GM11168 (cell line): ENCODE results near the gene ELF2.
"Not testable (repeated sequence)": the region's sequence is repeated elsewhere in the genome, so short reads cannot be mapped to it uniquely, and the experiment has no call there.

ENCODE experiments used
- in situ Hi-C: fragments of 300-500 bp; cut with MboI; formaldehyde crosslinking; loops from one replicate; pipeline ENCODE4 v1.12.0; 2022; ENCODE audit warnings: low sequenced_read_pairs; ENCODE audit not compliant: unreplicated experiment

ELF2 gene

DNA sequence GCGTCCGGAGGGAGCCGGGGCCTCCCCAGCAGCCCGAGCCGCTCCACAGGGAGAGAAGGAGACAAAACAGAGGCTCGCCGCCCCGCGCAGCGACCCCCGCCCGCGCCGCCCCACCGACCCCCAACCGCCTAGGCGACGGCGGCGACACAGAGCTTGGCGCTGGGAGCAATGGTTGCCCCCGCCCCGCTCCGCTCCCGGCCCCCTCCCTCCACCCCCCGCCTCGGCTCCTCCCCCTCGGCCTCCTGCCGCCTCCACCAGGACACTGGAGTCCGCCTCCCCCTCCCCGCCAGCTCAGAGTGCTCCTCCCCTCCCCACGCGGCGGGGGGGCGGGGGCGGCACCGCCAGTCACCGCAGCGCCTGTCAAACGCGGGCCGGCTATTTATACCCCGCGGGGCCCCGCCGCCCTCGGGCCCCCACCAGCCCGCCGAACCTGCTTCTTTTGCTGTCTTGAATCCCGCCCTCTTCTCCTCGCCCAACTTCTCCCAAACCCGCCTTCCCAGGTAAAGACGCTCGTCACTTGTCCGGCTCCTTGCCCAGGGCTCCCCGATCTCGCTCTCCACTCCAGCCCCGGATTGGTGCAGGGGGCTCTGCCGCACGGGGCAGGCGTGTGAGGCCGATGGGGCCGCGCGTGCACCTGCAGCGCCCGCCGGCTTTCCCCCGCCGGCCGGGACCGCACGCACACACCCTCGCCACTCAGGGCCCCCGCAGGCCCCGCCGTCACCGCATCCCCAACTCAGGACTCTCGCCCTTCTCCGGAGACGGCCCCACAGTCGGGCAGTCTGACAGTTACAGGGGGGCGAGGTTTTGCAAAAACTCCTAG, at the start of gene ELF2:
ELF2 (minus strand) TSS at position 170 of the 820 bp plus-strand sequence. CDS start 39,517 bp downstream, outside the sequence.
- in situ Hi-C loops = no loop called here

DNA sequence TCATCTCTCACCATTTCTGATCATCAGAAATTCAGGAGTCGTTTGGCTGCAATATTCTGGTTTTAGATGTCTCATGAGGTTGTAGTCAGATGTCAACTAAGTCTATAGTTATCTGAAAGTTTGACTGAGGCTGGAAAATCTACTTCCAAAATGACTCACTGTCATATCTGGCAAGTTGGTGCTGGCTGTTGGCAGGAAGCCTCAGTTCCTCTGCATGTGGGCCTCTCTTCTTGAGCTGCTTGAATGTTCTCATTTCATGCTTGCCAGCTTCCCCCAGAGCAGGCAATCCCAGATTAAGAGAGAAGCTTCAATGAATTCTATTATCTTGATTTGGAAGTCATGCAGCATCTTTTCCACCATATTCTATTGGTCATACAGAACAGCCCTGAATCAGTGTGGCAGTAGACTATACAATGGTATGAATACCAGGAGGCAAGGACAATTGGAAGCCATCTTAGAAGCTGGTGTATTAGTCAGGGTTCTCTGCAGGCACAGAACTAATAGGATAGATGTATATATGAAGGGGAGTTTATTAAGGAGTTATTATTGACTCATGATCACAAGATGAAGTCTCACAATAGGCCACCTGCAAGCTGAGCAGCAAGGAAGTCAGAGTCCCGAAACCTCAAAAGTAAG, 46.8 kb upstream of the ELF2 start:
- in situ Hi-C loops = no loop called here

DNA sequence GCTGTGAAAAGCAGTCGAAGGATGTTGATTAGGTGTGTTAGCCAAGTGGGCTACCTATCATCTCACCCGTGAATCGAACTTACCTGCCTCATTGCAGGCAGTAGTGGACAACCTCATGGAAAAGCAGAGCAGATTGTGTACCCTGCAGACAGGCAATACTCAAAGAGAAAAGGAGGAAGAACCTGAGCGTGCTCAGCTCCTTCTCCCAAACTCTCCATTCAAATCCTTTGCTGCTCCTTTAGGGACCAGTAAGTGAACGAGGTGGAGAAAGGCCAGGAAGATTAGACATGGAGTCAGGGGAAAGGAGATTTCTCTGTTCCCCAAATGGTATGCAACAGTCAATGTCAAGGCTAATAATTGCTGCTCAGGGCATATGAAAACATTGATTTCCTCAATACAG, 45.2 kb upstream of the ELF2 start:
- in situ Hi-C loops = no loop called here

DNA sequence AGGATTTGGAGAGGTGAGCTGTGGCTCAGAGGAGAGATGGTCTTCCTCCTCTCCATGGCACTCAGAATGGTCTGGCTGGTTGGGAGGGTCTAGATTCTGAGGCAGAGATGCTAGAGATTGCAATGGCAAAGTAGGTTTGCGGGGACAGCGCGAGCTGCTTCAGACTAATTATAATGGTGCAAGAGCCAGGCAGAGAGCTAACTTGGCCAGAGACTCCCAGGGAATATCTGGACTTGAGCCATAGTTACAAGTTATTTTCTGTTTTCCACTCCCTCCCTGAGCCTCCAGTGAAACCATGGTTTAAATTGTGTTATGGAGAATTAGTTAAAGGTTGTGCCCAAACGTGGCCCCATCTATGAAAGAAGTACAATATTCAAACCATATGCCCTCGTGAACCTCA, 44.7 kb upstream of the ELF2 start:
- in situ Hi-C loops = no loop called here

DNA sequence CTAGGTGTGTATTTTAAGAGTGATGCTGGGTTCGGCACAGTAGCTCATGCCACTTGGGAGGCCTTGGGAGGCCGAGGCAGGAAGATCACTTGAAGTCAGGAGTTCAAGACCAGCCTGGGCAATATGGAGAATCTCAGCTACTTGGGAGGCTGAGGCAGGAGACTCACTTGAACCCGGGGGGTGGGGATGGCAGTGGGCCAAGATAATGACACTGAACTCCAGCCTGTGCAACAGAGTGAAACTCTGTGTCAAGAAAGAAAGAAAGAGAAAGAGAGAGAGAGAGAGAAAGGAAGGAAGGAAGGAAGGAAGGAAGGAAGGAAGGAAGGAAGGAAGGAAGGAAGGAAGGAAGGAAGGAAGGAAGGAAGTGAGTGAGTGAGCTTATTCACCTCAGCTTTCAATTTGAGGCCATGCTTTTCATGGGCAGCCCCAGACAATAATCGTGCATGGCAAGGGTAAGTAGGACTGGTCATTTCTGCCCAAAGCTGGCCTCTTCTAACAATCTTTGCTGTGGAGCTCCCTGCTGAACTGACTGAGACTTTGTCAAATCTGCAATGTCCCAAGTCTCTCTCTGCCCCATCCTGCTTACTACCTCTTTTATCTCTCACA, 42.5 kb upstream of the ELF2 start:
- in situ Hi-C loops = no loop called here

DNA sequence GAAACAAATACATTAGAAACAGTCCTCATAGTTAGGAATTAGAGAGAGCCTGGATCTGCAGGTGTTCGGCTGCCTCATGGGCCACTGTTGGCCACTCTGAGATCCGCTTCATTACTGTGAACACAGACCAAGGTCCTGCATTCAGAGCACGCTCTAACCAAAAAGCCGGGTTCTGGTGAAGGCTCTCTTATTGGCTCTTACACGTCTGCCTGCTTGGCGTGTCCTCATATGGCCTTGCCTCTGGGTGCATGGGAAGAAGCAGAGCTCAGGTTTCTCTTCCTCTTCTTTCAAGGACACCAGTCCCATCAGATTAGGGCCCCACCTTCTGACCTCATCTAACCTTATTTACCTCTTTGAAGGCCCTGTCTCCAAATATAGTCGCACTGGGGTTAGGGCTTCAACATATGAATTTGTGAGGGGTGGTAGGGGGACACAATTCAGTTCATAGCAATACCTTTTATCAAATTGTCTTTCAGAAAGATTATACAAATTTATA, 37.1 kb upstream of the ELF2 start:
- in situ Hi-C loops = no loop called here

DNA sequence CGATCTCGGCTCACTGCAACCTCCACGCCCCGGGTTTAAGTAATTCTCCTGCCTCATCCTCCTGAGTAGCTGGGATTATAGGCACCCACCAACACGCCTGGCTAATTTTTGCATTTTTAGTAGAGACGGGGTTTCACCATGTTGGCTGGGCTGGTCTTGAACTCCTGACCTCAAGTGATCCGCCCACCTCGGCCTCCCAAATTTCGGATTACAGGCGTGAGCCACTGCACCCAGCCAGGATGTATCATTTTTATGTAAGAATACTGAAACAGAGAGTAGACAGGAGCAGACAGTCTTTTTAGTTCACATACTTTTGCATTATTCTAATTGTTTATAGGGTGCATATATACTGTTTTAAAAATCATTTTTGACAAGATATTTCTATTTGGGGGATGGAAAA, 36.6 kb upstream of the ELF2 start:
- in situ Hi-C loops = not testable (repeated sequence)

DNA sequence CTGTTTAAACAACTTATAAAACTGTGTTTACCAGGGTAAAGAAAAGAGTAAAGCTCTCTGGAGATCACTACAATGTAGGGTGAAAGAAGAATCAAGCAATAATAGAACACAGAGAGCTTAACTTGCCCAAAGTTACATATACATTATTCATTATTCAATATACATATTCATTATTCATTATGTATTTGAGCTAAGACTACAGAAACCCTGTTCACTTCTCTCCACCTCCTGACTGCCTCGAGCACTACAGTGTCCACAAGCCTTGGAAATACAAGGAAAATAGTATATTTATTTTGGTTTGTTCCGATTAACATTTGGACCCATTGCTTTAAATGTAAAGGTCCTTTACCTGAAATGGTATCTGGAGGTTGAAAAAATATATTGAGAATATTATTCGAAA, 35.9 kb upstream of the ELF2 start:
- in situ Hi-C loops = no loop called here

DNA sequence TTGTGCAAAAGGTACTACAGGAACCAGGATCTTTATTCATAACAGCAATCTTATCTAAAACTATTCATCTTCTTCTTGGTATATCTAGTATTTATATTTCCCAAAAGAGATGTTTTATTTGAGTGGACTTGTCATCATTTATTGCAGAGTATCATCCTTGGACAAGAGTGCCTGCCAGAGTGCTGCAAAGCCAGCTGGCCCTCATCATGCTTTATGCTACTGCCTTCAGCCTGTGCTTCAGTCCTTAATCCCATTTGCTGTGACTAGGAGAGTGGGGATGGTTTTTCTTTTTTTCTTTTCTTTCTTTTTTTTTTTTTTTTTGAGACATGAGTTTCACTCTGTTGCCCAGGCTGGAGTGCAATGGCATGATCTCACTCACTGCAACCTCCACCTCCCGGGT, 33.5 kb upstream of the ELF2 start:
- in situ Hi-C loops = no loop called here

DNA sequence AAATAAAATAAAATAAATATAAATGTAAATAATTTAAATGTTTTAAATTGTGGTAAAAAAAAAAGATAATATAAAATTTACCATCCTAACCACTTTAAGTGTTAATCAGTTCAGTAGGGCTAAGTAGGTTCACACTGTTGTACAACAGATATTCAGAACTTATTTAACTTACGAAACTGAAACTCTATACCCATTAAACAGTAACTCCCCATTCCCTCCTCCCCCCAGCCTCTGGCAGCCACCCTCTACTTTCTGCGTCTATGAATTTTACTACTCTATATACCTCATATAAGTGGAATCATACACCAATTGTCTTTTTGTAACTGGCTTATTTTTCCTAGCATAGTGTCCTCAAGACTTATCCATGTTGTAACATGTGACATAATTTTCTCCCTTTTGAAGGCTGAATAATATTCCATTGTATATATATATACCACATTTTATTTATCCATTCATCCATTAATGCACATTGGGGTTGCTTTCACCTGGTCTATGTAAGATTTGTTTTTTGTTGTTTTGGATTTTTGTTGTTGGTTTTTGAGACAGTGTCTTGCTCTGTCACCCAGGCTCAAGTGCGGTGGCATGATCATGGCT, 32.5 kb upstream of the ELF2 start:
- in situ Hi-C loops = no loop called here

DNA sequence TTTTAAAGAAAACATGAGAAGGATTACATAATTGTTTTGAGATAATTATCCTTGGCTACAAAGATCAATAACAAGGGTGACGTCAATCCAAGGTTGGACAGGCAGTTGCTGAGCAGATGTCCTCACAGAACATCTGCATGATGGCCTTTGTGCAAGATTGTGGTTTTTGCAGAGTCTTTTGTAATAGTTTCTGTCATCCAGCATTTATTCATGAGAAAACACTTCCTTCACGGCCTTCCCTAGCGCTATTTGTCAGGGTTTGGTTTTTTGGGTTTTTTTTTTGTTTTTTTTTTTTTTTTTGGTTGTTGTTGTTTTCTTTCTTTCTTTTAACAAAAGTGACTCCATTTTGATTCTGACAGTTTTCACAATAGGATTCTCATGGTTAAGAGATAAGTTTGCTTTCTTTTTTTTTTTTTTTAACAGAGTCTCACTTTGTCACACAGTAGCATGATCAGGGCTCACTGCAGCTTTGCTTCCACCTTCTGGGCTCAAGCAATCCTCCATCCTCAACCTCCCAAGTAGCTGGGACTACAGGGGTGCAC, 31.5 kb upstream of the ELF2 start:
- in situ Hi-C loops = no loop called here

DNA sequence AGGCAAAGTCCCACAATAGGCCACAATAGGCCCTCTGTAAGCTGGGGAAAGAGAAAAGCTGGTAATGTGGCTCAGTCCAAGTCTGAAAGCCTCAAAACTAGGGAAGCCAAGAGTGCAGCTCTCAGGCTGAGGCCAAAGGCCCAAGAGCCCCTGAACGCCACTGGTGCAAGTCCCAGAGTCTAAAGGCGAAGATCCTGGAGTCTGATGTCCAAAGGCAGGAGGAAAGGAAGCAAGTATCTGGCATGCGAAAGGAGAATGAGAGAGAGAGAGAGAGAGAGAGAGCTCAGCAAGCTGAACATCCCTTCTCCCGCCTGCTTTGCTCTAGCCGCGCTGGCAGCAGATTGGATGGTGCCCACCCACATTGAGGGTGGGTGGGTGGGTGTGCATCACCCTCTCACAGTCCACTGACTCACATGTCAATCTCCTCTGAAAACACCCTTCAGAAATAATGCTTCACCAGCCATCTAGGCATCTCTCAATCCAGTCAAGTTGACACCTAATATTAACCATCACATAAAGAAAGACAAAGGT, 30.9 kb upstream of the ELF2 start:
- in situ Hi-C loops = no loop called here

DNA sequence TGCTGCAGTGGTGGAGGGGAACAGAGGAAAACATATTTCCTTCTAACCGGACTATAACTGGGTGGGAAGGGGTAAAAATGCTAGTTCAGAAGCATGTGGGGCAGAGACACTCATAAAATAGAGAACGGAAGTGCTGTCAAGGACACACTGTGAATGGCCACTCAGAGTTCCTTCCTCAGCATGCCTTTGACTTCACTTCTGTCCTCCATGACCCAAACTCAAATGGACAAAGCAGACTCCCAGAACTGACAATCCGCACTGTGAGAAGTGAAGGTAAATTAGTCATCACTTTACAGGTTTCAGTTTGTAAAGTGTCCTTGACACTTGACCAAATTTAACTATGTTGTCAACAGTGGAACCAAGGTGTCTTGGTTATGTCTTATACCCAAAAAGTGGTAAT, 30.2 kb upstream of the ELF2 start:
- in situ Hi-C loops = no loop called here

DNA sequence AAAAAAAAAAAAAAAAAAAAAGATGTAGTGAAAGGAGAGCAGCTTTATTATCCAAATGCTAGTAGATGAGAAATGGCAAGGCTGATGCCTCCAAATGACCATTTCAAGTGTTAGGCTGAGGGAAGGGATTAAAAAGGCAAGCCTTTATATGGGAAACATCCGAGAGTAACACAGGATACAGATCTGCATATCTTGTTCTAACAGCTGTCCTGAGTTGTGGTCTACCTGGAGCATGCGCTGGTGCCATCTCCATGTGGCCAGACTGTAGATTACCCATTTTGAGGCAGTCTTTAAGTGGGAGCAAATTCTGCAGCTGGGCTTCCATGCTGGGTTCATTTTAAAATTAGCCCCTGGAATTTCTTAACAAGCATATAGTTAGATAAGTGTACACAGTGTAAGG, 26.0 kb upstream of the ELF2 start:
- in situ Hi-C loops = no loop called here

DNA sequence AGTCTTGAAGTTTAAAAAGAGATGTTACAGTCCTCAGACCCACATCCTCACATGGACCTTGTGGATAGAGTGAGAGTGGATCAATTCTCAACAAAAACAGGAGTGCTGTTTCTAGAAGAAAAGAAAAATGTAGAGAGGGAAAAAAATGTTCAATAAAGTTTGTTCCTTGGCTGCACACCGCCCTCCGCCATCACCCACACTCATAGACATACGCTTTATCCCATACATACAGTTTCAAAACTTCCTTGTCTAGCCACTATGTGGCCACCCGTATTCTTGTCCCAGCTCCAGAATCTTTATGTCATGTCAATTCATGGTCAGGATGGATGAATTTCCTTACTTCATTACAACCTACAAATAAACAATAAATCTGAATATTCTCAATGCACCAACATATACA, 23.5 kb upstream of the ELF2 start:
- in situ Hi-C loops = no loop called here

DNA sequence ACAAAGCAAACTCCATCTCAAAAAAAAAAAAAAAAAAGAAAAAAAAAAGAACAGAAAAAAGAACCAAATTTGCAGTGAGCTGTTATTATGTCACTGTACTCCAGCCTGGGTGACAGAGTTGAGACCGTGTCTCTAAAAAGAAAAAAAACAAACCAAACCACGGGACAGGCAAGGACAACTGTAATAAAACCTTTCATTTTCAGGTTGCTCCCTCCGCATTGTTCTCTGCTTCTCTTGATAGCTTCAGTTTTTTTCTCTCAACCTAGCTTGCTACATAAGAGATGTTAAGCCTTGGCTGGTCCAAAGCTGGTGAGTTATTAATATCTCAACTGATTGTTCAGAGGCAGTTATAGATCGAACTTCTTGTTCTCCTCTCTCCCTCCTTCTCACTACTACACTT, 23.1 kb upstream of the ELF2 start:
- in situ Hi-C loops = no loop called here

DNA sequence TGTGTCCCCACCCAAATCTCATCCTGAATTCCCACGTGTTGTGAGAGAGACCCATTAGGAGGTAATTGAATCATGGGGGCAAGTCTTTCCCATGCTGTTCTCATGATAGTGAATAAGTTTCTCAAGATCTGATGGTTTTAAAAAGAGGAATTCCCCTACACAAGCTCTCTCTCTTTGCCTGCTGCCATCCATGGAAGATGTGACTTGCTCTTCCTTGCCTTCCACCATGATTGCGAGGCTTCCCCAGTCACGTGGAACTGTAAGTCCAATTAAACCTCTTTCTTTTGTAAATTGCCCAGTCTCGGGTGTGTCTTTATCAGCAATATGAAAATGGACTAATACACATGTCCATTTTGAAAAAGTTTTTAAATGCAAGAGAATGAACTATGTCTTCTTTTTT, 20.2 kb upstream of the ELF2 start:
- in situ Hi-C loops = not testable (repeated sequence)

DNA sequence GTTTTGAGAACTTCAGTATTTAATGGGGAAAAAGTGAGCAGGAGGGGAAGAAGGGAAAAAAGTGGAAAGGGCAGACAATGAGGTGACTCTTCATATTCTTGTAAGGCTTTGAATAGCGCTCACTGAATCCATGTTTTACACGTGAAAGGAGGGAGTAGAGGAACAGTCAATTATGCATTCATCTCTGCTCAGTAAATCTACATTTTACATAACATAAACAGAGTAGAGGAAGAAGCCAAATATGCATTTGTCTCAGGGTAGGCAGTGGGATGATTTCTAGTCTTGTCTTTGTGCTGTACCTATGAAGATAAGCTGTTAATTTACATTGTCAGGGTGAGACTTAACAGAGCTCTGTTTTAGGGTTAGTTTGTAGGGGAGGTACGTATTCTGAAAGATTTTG, 19.4 kb upstream of the ELF2 start:
- in situ Hi-C loops = no loop called here

DNA sequence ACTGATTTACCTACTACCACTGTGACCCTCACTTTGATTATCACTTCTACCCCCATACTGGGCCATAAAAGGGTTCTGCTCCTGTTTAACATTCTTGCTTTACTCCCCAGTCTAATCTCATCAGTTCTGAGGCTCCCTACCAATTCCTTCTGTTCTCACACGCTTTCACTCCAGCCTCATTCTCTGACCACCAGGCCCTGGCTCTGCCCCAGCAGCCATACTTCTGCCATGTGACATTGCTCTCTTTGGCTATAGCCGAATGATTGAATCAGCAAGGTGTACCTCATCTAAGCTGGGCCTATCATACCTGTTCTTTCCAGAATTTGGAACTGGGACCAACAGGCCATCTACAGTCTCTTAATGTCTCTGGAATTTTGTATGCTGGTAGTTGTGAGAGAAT, 14.4 kb upstream of the ELF2 start:
- in situ Hi-C loops = no loop called here

DNA sequence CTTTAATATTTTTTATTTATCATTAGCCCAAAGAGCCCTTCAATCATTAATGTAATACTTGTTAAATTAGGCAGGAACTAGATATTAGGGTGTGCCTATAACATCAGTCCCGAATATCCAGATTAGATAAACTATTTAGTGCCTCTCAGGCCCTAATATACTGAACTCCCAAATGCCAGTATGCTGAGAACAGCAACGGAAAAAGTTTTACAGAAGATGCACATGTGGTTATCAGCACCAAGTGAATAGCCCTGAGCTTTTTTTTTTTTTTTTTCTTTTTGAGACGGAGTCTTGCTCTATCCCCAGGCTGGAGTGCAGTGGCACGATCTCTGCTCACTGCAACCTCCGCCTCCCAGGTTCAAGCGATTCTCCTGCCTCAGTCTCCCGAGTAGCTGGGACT, 13.0 kb upstream of the ELF2 start:
- in situ Hi-C loops = no loop called here

DNA sequence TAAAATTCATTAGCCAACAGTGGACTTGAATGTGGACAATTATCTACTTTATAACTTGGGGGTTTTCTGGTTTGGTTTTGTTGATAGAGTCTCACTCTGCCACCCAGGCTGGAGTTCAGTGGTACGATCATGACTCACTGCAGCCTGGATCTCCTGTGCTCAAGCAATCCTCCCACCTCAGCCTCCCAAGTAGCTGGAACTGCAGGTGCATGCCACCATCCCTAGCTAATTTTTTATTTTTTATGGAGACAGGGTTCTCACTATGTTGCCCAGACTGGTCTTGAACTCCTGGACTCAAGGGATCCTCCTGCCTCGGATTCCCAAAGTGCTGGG, 12.4 kb upstream of the ELF2 start:
- in situ Hi-C loops = no loop called here
